Transverse colon (tissue), 4 donors: ENCODE results near the gene NUCB2. TPM values are rescaled to one million over a fixed set of nuclear protein-coding genes. Genes with fewer than 3 reads are reported as not detected.
A peak's percentile ranks its signal among the peaks of the same experiment; 100 is the strongest.

ENCODE experiments used
- DNase-seq: peaks from one replicate; pipeline ENCODE4 v3.0.0-alpha.2; 2019
- H3K27ac ChIP-seq, 4 donors: fragments of 200-600 bp; sonication (generic); 2 replicates each; pipeline ENCODE4 v1.5.1; 2016 to 2018; ENCODE audit warnings: inconsistent platforms in 4 of 4
- H3K27me3 ChIP-seq: fragments of 200-600 bp; sonication (generic); 2 replicates; pipeline ENCODE4 v1.5.1; 2017; ENCODE audit warnings: inconsistent platforms
- H3K36me3 ChIP-seq, 4 donors: fragments of 200-600 bp; sonication (generic); 2 replicates each; pipeline ENCODE4 v1.5.1; 2017 to 2019; ENCODE audit warnings: inconsistent platforms in 4 of 4
- H3K4me1 ChIP-seq, 4 donors: fragments of 200-600 bp; sonication (generic); 2 replicates each; pipeline ENCODE4 v1.5.1; 2017 to 2020; ENCODE audit warnings: inconsistent platforms in 4 of 4
- H3K4me3 ChIP-seq, 4 donors: fragments of 200-600 bp; sonication (generic); 1 replicate in 1 of 4; 2 replicates in 3 of 4; pipeline versions ENCODE4 v1.5.1 to v1.6.1; 2017 to 2019; ENCODE audit warnings: inconsistent platforms in 4 of 4
- H3K9me3 ChIP-seq, 2 donors: fragments of 200-600 bp; sonication (generic); 2 replicates each; pipeline ENCODE4 v1.5.1; 2017 to 2019; ENCODE audit warnings: inconsistent platforms in 2 of 2
- CTCF ChIP-seq, 5 experiments: fragments of 200-600 bp in 3 of 5; fragments of 450-650 bp in 2 of 5; sonication (generic) in 3 of 5; IDR thresholded peaks; 1 replicate in 2 of 5; 2 replicates in 3 of 5; pipeline ENCODE4 v1.5.1; 2016 to 2017; ENCODE audit warnings: antibody characterized with exemption in 5 of 5, inconsistent platforms in 3 of 5, mild to moderate bottlenecking in 2 of 5, moderate library complexity in 1 of 5
- EP300 ChIP-seq: sonication (generic); formaldehyde crosslinking; IDR thresholded peaks from one replicate; pipeline ENCODE4 v1.6.1; 2017; ENCODE audit warnings: antibody characterized with exemption, low read depth
- POLR2A ChIP-seq: fragments of 450-650 bp; IDR thresholded peaks from one replicate; pipeline ENCODE4 v1.6.1; 2016; ENCODE audit warnings: antibody characterized with exemption, mild to moderate bottlenecking, moderate library complexity
- POLR2AphosphoS5 ChIP-seq, 3 donors: sonication (generic); formaldehyde crosslinking; IDR thresholded peaks; one replicate each; pipeline ENCODE4 v1.6.1; 2016; ENCODE audit warnings: antibody characterized with exemption in 3 of 3
- WGBS, 2 donors: methylation state at CpG; one replicate each; pipeline ENCODE4 v1.1.5; 2018; ENCODE audit warnings: low coverage in 1 of 2; 5-methylcytosine and 5-hydroxymethylcytosine counted together
- in situ Hi-C, 4 donors: fragments of 200-750 bp; cut with MboI; loops; one replicate each; pipeline versions ENCODE4 v1.15.0 to v1.15.1; 2017; ENCODE audit warnings: low sequenced_read_pairs in 3 of 4, low pct_ligation_motif_present in 1 of 4, low pct_unique_long_range_greater_than_20kb in 1 of 4
- intact Hi-C: fragments of 100-400 bp; cut with DNase I; formaldehyde crosslinking; loops from one replicate; pipeline ENCODE4 v1.15.1; 2023; ENCODE audit warnings: low total_unique reads
- total RNA-seq, 4 donors: library from RNA; depleted of rRNA; stranded (reverse); fragments of >200 nt; gene quantifications; one replicate each; pipeline ENCODE4 v1.1.0, GENCODE V29; 2016

The NUCB2 gene
- total RNA-seq, 4 donors from 2014 or later, result 5.0 to 28.9 (median 13.4) TPM

GRCh38 chr11:17354601-17354991 is 78.1 kb downstream of the NUCB2 start:
- Histone ChIP-seq H3K27me3 (no peaks in the 10 kb centered on the region), H3K9me3 (no peaks in the 10 kb centered on the region), H3K4me1 (peaks cover 0 to 19% (median 10%) of the 10 kb centered on the region in 4 donors), H3K4me3 (no peak overlapping the region), H3K27ac (peak overlapping the region in 2 of 4 donors; percentile 89 to 93), H3K36me3 (peaks cover 0 to 17% (median 4%) of the 10 kb centered on the region in 4 donors)
- peak; percentile 76 for DNase-seq
- 31 to 37% methylated on average over 3 of the region's 3 CpGs for WGBS, 2 donors
- in situ Hi-C loops, result no loop called here
- peak; percentile 61 to 73 (median 67) for TF ChIP-seq CTCF (IDR thresholded peaks at IDR 0.05)
- no peak for TF ChIP-seq POLR2A
- intact Hi-C loops, result no loop called here

GRCh38 chr11:17366495-17366894 is 90.0 kb downstream of the NUCB2 start:
- 100% methylated on average over 1 of the region's 1 CpG; no CpG with 5 or more reads in 1 of the 2 donors for WGBS, 2 donors

GRCh38 chr11:17368551-17368950 is 92.0 kb downstream of the NUCB2 start:
- Histone ChIP-seq H3K4me1 (no peaks in the 10 kb centered on the region), H3K9me3 (peaks cover 39 to 48% of the 10 kb centered on the region in 2 donors), H3K36me3 (peaks cover 0 to 64% (median 26%) of the 10 kb centered on the region in 4 donors), H3K4me3 (no peak overlapping the region), H3K27ac (no peak overlapping the region), H3K27me3 (no peaks in the 10 kb centered on the region)
- DNase-seq, result no peak
- intact Hi-C loops (no loop called here), in situ Hi-C loops (no loop called here)
- TF ChIP-seq EP300, result no peak
- no peak for TF ChIP-seq CTCF (IDR thresholded peaks at IDR 0.05)
- no peak for TF ChIP-seq POLR2A
- no peak for TF ChIP-seq POLR2AphosphoS5 (IDR thresholded peaks at IDR 0.05)
- 70 to 91% methylated on average over 2 to 3 of the region's 3 CpGs for WGBS, 2 donors

More at GRCh38 chr11:17366495-17366894, 90.0 kb downstream of the NUCB2 start:
- Histone ChIP-seq H3K4me3 (no peak overlapping the region), H3K4me1 (no peaks in the 10 kb centered on the region), H3K9me3 (peaks cover 22 to 30% of the 10 kb centered on the region in 2 donors), H3K36me3 (peaks cover 0 to 44% (median 16%) of the 10 kb centered on the region in 4 donors), H3K27ac (no peak overlapping the region), H3K27me3 (no peaks in the 10 kb centered on the region)
- intact Hi-C loops, result no loop called here
- TF ChIP-seq CTCF (IDR thresholded peaks at IDR 0.05) (no peak), EP300 (no peak), POLR2A (no peak), POLR2AphosphoS5 (IDR thresholded peaks at IDR 0.05) (no peak)
- DNase-seq, result no peak
- in situ Hi-C loops, result no loop called here

GRCh38 chr11:17369094-17369493 is 92.6 kb downstream of the NUCB2 start:
- Histone ChIP-seq H3K27ac (no peak overlapping the region), H3K9me3 (peaks cover 39 to 48% of the 10 kb centered on the region in 2 donors), H3K4me1 (no peaks in the 10 kb centered on the region), H3K36me3 (peaks cover 0 to 67% (median 26%) of the 10 kb centered on the region in 4 donors), H3K4me3 (no peak overlapping the region), H3K27me3 (no peaks in the 10 kb centered on the region)
- DNase-seq, result no peak
- intact Hi-C loops (no loop called here), in situ Hi-C loops (no loop called here)
- no peak for TF ChIP-seq CTCF (IDR thresholded peaks at IDR 0.05)
- TF ChIP-seq POLR2A, result no peak
- no peak for TF ChIP-seq EP300
- no peak for TF ChIP-seq POLR2AphosphoS5 (IDR thresholded peaks at IDR 0.05)
